ENCODE data around the gene TMPRSS15. TPM values are rescaled to one million over a fixed set of nuclear protein-coding genes. Genes with fewer than 3 reads are reported as not detected.

The TMPRSS15 gene
- total RNA-seq, 1 donor from 2014 or later: not detected

- no peak for ATAC-seq
- intact Hi-C loops (cut with DNase I): no loop called here
- no peak for TF ChIP-seq CTCF (IDR thresholded peaks at IDR 0.05)
Observed at GRCh38 chr21:18370301-18370700, 33.3 kb downstream of the TMPRSS15 start.

GRCh38 chr21:18369115-18369514 lies 34.5 kb downstream of the TMPRSS15 start:
- no peaks in the 10 kb centered on the region for H3K36me3 ChIP-seq
- DNase-seq: no peak
- intact Hi-C loops (cut with DNase I): no loop called here
- no peak for TF ChIP-seq CTCF (IDR thresholded peaks at IDR 0.05)
- no peak overlapping the region for H3K4me3 ChIP-seq
- ATAC-seq: no peak
- no peaks in the 10 kb centered on the region for H3K9me3 ChIP-seq
- H3K27me3 ChIP-seq: no peaks in the 10 kb centered on the region
- no peak overlapping the region for H3K27ac ChIP-seq
- no peaks in the 10 kb centered on the region for H3K4me1 ChIP-seq

More at GRCh38 chr21:18370301-18370700, 33.3 kb downstream of the TMPRSS15 start:
- Histone ChIP-seq H3K27ac (no peak overlapping the region), H3K9me3 (no peaks in the 10 kb centered on the region), H3K27me3 (no peaks in the 10 kb centered on the region), H3K4me3 (no peak overlapping the region), H3K4me1 (no peaks in the 10 kb centered on the region), H3K36me3 (no peaks in the 10 kb centered on the region)
- no peak for DNase-seq

- TF ChIP-seq CTCF (IDR thresholded peaks at IDR 0.05): no peak
- ATAC-seq (no peak), DNase-seq (no peak)
- intact Hi-C loops (cut with DNase I): no loop called here
- Histone ChIP-seq H3K4me1 (no peaks in the 10 kb centered on the region), H3K9me3 (no peaks in the 10 kb centered on the region), H3K4me3 (no peak overlapping the region), H3K36me3 (no peaks in the 10 kb centered on the region), H3K27ac (no peak overlapping the region), H3K27me3 (no peaks in the 10 kb centered on the region)
Observed at GRCh38 chr21:18368205-18368604, 35.4 kb downstream of the TMPRSS15 start.

- no peak overlapping the region for H3K4me3 ChIP-seq
- intact Hi-C loops (cut with DNase I): no loop called here
- H3K9me3 ChIP-seq: no peaks in the 10 kb centered on the region
- H3K27me3 ChIP-seq: no peaks in the 10 kb centered on the region
- TF ChIP-seq CTCF (IDR thresholded peaks at IDR 0.05): no peak
- no peaks in the 10 kb centered on the region for H3K4me1 ChIP-seq
- ATAC-seq (no peak), DNase-seq (no peak)
- H3K36me3 ChIP-seq: no peaks in the 10 kb centered on the region
- no peak overlapping the region for H3K27ac ChIP-seq
Observed at GRCh38 chr21:18356801-18357200, 46.8 kb downstream of the TMPRSS15 start.

- no peak for ATAC-seq
- TF ChIP-seq CTCF (IDR thresholded peaks at IDR 0.05): no peak
- DNase-seq: no peak
- Histone ChIP-seq H3K4me1 (no peaks in the 10 kb centered on the region), H3K4me3 (no peak overlapping the region), H3K36me3 (no peaks in the 10 kb centered on the region), H3K27me3 (no peaks in the 10 kb centered on the region), H3K27ac (no peak overlapping the region), H3K9me3 (no peaks in the 10 kb centered on the region)
- intact Hi-C loops (cut with DNase I): no loop called here
Observed at GRCh38 chr21:18354947-18355346, 48.6 kb downstream of the TMPRSS15 start.

- Histone ChIP-seq H3K27ac (no peak overlapping the region), H3K4me3 (no peak overlapping the region), H3K36me3 (no peaks in the 10 kb centered on the region), H3K9me3 (no peaks in the 10 kb centered on the region), H3K27me3 (no peaks in the 10 kb centered on the region), H3K4me1 (no peaks in the 10 kb centered on the region)
- DNase-seq: no peak
- ATAC-seq: no peak
- TF ChIP-seq CTCF (IDR thresholded peaks at IDR 0.05): no peak
- intact Hi-C loops (cut with DNase I): no loop called here
Observed at GRCh38 chr21:18350216-18350615, 53.4 kb downstream of the TMPRSS15 start.
